ENCODE measurements around the gene SERINC5. TPM values are rescaled to one million over a fixed set of nuclear protein-coding genes. Genes with fewer than 3 reads are reported as not detected.

The SERINC5 gene
- total and polyA plus RNA-seq, 3 donors from 2014 or later: 62.3 to 217 (median 158) TPM

DNA sequence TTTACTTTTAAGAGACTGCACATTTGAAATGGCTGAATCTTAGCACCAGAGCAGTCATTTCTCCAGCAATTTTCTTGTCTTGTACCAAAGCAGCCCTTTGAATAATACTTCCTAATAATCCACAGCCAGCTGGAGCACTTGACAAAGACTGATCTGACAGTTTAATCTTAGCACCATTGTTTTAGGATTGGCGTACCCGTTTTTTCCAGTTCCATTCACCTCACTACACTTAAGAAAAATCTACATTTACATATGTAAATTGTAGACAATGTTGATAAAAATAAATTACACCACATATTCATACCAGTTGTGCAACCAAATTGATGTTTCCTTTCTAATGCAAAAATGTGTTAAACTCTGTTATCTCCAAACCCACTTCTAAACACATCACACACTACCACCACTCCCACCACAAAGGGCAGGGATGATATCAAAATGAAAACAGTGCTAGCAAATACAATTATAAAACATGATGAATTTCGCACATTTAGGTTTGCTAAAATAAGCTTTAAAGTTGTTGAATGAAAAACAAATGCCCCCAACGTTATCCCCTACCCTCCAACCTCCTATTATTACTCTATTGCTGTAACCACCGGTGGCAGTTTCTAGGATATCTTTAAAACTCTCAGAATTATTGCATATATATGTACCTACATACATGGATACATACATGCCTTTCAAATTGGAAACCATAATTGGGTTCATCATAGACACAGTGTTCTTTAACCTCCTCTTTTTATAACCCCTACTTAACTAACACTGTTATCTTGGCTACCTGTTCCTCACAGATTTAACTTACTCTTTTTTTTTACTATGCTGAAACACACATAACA, 21.5 kb downstream of the SERINC5 start:
- no peak for TF ChIP-seq POLR2A (IDR thresholded peaks at IDR 0.05)
- TF ChIP-seq CTCF (IDR thresholded peaks at IDR 0.05): no peak
- Histone ChIP-seq H3K27me3 (no peaks in the 10 kb centered on the region), H3K27ac (no peak overlapping the region), H3K4me3 (no peak overlapping the region), H3K4me1 (peaks cover 33% of the 10 kb centered on the region), H3K9me3 (no peaks in the 10 kb centered on the region), H3K36me3 (ENCODE audit: low read depth, missing control alignments) (no peaks in the 10 kb centered on the region)
- intact Hi-C loops (cut with DNase I; ENCODE audit: low total_unique reads): no loop called here
- no peak for DNase-seq
- 62 to 79% methylated on average over 5 of the region's 5 CpGs for WGBS, 2 donors

GRCh38 chr5:80231693-80232092, 24.2 kb downstream of the SERINC5 start:
- Histone ChIP-seq H3K4me3 (no peak overlapping the region), H3K27me3 (no peaks in the 10 kb centered on the region), H3K4me1 (peaks cover 16% of the 10 kb centered on the region), H3K36me3 (ENCODE audit: low read depth, missing control alignments) (no peaks in the 10 kb centered on the region), H3K27ac (no peak overlapping the region), H3K9me3 (no peaks in the 10 kb centered on the region)
- intact Hi-C loops (cut with DNase I; ENCODE audit: low total_unique reads): no loop called here
- TF ChIP-seq CTCF (IDR thresholded peaks at IDR 0.05): no peak
- TF ChIP-seq POLR2A (IDR thresholded peaks at IDR 0.05): no peak
- WGBS, 2 donors: 63 to 69% methylated on average over 1 of the region's 1 CpG
- DNase-seq: no peak

GRCh38 chr5:80231243-80231642, 24.6 kb downstream of the SERINC5 start:
- Histone ChIP-seq H3K4me3 (no peak overlapping the region), H3K27ac (no peak overlapping the region), H3K4me1 (peaks cover 16% of the 10 kb centered on the region), H3K9me3 (no peaks in the 10 kb centered on the region), H3K36me3 (ENCODE audit: low read depth, missing control alignments) (no peaks in the 10 kb centered on the region), H3K27me3 (no peaks in the 10 kb centered on the region)
- 53 to 76% methylated on average over 3 of the region's 3 CpGs for WGBS, 2 donors
- TF ChIP-seq CTCF (IDR thresholded peaks at IDR 0.05): no peak
- DNase-seq: no peak
- intact Hi-C loops (cut with DNase I; ENCODE audit: low total_unique reads): no loop called here

DNA sequence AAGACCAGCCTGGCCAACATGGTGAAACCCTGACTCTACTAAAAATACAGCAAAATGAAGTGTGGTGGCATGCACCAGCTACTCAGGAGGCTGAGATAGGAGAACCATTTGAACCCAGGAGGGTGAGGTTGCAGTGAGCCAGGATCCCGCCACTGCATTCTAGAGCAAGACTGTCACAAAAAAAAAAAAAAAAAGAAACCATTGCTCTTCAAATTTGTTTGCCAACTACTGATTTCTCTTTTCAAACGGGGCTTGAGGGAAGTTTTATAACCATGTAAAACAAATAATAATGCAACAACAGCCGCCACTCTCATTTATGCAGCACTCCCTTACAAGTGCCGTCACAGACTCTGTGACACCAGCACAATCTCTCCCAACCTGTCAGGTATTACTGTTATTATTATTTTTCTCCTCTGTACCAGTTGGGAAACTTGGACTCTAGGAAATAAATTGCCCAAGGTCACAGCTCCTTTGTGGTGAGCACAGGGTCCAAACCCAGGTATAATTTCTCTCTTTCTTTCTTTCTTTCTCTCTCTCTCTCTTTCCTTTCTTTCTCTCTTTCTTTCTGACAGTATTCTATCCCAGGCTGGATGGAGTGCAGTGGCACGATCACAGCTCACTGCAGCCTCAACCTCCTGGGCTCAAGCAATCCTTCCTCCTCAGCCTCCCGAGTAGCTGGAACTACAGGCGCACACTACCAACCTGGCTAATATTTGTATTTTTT, 25.4 kb downstream of the SERINC5 start:
- no peaks in the 10 kb centered on the region for H3K9me3 ChIP-seq
- no peak overlapping the region for H3K27ac ChIP-seq
- DNase-seq: no peak
- H3K36me3 ChIP-seq (ENCODE audit: low read depth, missing control alignments): no peaks in the 10 kb centered on the region
- TF ChIP-seq CTCF (IDR thresholded peaks at IDR 0.05) (no peak), POLR2A (IDR thresholded peaks at IDR 0.05) (no peak)
- H3K27me3 ChIP-seq: no peaks in the 10 kb centered on the region
- H3K4me3 ChIP-seq: no peak overlapping the region
- H3K4me1 ChIP-seq: peaks cover 9% of the 10 kb centered on the region
- intact Hi-C loops (cut with DNase I; ENCODE audit: low total_unique reads): no loop called here
- WGBS, 2 donors: 64 to 81% methylated on average over 7 of the region's 7 CpGs

Measured in testis (tissue), 3 donors.